Breast epithelium (tissue), 4 donors: ENCODE measurements around the gene ANKS1B. TPM values are rescaled to one million over a fixed set of nuclear protein-coding genes. Genes with fewer than 3 reads are reported as not detected.

ENCODE experiments used
- DNase-seq, 2 donors: peaks; one replicate each; pipeline ENCODE4 v3.0.0-alpha.2; 2019; ENCODE audit warnings: low spot score in 2 of 2
- H3K27ac ChIP-seq, 2 donors: fragments of 200-600 bp; sonication (generic) in 1 of 2; one replicate each; pipeline ENCODE4 v1.5.1; 2016 to 2019; ENCODE audit warnings: mild to moderate bottlenecking in 1 of 2
- H3K27me3 ChIP-seq, 2 donors: fragments of 200-600 bp; sonication (generic) in 1 of 2; one replicate each; pipeline versions ENCODE4 v1.5.1 to v1.6.0; 2017 to 2019; ENCODE audit warnings: control low read depth in 1 of 2, mild to moderate bottlenecking in 1 of 2
- H3K36me3 ChIP-seq: fragments of 200-600 bp; one replicate; pipeline ENCODE4 v1.5.1; 2019
- H3K4me1 ChIP-seq, 2 donors: fragments of 200-600 bp; sonication (generic); one replicate each; pipeline ENCODE4 v1.5.1; 2016 to 2019; ENCODE audit warnings: control low read depth in 1 of 2
- H3K4me3 ChIP-seq, 3 donors: fragments of 200-600 bp; sonication (generic); 1 replicate in 2 of 3; 2 replicates in 1 of 3; pipeline ENCODE4 v1.5.1; 2016 to 2019; ENCODE audit warnings: mild to moderate bottlenecking in 3 of 3, moderate library complexity in 2 of 3
- H3K9me3 ChIP-seq, 2 donors: fragments of 200-600 bp; sonication (generic) in 1 of 2; one replicate each; pipeline ENCODE4 v1.5.1; 2016 to 2019; ENCODE audit warnings: control low read depth in 1 of 2
- POLR2A ChIP-seq: fragments of 450-650 bp; IDR thresholded peaks from one replicate; pipeline ENCODE4 v1.6.1; 2016; ENCODE audit warnings: antibody characterized with exemption, mild to moderate bottlenecking, moderate library complexity
- POLR2AphosphoS5 ChIP-seq, 3 donors: sonication (generic); formaldehyde crosslinking; IDR thresholded peaks; one replicate each; pipeline ENCODE4 v1.6.1; 2017; ENCODE audit warnings: antibody characterized with exemption in 3 of 3
- intact Hi-C: fragments of 100-400 bp; cut with DNase I; formaldehyde crosslinking; loops from one replicate; pipeline ENCODE4 v1.15.1; 2023; ENCODE audit warnings: low total_unique reads
- total RNA-seq, 3 donors: library from RNA; depleted of rRNA; stranded (reverse); fragments of >200 nt; gene quantifications; one replicate each; pipeline ENCODE4 v1.1.0, GENCODE V29; 2016
- TF ChIP-seq, protein P1 (sequence below), 3 donors: fragments of 450-650 bp; IDR thresholded peaks; one replicate each; pipeline ENCODE4 v1.5.1; 2016 to 2017; ENCODE audit warnings: antibody characterized with exemption in 3 of 3, mild to moderate bottlenecking in 3 of 3, moderate library complexity in 3 of 3

Gene ANKS1B
- total RNA-seq, 3 donors from 2014 or later: 16.6 to 115 (median 32.4) TPM

DNA sequence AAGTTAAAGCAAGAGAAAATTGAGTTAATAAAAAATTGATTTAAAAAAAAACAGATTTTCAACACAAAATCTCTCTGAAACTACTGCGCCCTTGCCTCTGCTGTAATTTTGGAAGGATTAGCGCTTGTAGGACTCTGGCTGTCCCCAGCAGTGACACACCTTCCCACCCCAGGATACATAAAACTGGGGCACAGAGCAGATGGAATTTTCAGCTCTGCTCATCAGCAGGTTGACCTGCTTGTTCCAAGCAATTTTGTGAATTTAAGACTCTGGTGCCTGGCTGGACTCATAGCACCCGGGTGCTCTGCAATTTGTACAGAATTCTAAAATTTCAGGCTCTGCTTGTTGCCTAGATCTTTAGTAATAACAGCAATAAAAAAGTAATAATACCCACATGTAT is 595.0 kb downstream of the ANKS1B start:
- H3K27ac ChIP-seq: no peak overlapping the region
- H3K4me3 ChIP-seq: no peak overlapping the region
- TF ChIP-seq POLR2A (no peak), POLR2AphosphoS5 (IDR thresholded peaks at IDR 0.05) (no peak)
- TF ChIP-seq, protein P1, sequence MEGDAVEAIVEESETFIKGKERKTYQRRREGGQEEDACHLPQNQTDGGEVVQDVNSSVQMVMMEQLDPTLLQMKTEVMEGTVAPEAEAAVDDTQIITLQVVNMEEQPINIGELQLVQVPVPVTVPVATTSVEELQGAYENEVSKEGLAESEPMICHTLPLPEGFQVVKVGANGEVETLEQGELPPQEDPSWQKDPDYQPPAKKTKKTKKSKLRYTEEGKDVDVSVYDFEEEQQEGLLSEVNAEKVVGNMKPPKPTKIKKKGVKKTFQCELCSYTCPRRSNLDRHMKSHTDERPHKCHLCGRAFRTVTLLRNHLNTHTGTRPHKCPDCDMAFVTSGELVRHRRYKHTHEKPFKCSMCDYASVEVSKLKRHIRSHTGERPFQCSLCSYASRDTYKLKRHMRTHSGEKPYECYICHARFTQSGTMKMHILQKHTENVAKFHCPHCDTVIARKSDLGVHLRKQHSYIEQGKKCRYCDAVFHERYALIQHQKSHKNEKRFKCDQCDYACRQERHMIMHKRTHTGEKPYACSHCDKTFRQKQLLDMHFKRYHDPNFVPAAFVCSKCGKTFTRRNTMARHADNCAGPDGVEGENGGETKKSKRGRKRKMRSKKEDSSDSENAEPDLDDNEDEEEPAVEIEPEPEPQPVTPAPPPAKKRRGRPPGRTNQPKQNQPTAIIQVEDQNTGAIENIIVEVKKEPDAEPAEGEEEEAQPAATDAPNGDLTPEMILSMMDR (IDR thresholded peaks at IDR 0.05): no peak
- DNase-seq: no peak
- no peaks in the 10 kb centered on the region for H3K9me3 ChIP-seq
- H3K4me1 ChIP-seq: no peaks in the 10 kb centered on the region
- H3K36me3 ChIP-seq: no peaks in the 10 kb centered on the region
- intact Hi-C loops: loop anchor here (1.0 kb wide), 1 partner anchor 25 kb away; no protein-coding TSS in a partner anchor
- H3K27me3 ChIP-seq: no peaks in the 10 kb centered on the region

DNA sequence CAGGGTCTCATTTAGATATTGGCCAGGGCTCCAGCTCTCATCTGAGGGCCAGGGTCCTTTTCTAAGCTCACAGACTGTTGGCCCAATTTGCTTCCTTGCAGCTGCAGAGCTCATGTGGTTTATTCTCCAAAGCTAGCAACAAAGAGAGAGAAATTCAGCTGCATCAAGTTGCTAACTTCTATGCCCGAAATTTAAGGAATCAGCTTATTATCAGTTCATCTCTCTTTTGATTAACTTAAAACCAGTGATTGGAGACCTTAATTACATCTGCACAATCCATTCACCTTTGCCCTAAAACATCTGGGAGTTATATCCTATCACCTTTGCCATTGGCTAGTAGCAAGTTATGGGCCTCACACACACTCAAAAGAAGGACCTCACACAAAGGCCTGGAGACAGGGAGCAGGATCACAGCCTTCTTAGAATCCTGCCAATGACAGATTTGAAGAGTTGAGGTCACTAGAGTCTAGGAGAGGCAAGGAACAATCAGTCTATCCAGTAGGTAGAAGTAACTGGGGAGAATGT is 596.0 kb downstream of the ANKS1B start:
- no peak for DNase-seq
- Histone ChIP-seq H3K4me3 (no peak overlapping the region), H3K27ac (no peak overlapping the region), H3K4me1 (no peaks in the 10 kb centered on the region), H3K36me3 (no peaks in the 10 kb centered on the region), H3K27me3 (no peaks in the 10 kb centered on the region), H3K9me3 (no peaks in the 10 kb centered on the region)
- no peak for TF ChIP-seq POLR2A
- TF ChIP-seq, protein P1 (IDR thresholded peaks at IDR 0.05): no peak
- no peak for TF ChIP-seq POLR2AphosphoS5 (IDR thresholded peaks at IDR 0.05)
- intact Hi-C loops: loop anchor here (1.0 kb wide), 1 partner anchor 24 kb away; no protein-coding TSS in a partner anchor

DNA sequence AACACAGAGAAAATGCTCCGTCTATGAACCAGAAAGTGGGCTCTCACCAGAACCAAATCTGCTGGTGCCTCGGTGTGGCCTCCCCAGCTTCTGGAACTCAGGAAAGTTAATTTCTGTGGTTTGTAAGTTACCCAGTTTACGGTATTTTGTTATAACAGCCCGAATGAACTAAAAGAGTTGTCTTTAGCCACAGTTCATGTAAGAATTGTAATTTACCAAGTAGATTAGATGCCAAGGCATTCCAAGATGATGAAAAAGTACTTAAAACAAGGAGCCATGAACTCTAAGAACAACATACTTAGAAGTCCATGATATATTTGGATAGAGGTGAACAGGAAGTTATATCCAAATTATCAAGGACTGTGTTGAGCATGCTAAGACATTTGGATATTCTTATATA is 597.1 kb downstream of the ANKS1B start:
- no peaks in the 10 kb centered on the region for H3K4me1 ChIP-seq
- H3K9me3 ChIP-seq: no peaks in the 10 kb centered on the region
- DNase-seq: no peak
- no peak for TF ChIP-seq POLR2AphosphoS5 (IDR thresholded peaks at IDR 0.05)
- TF ChIP-seq, protein P1 (IDR thresholded peaks at IDR 0.05): no peak
- TF ChIP-seq POLR2A: no peak
- H3K36me3 ChIP-seq: no peaks in the 10 kb centered on the region
- H3K4me3 ChIP-seq: no peak overlapping the region
- no peak overlapping the region for H3K27ac ChIP-seq
- intact Hi-C loops: no loop called here
- H3K27me3 ChIP-seq: no peaks in the 10 kb centered on the region

DNA sequence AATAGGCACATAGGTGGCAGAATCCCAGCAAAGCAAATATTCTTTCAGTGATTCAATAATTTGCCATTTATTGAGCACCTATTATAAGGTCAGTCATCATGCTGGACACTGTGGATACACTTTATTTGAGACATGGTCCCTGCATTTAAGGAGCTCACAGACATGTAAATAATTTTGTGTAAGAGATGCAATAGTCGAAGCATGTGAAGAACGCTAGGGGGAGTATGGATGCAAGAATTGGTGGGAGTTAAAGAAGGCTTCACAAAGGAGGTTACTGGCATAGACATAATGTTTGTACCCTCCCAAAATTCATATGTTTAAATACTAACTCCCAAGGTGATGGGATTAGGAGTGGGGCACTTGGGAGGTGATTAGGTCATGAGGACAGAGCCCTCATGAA is 597.8 kb downstream of the ANKS1B start:
- Histone ChIP-seq H3K27me3 (no peaks in the 10 kb centered on the region), H3K9me3 (no peaks in the 10 kb centered on the region), H3K4me1 (no peaks in the 10 kb centered on the region), H3K4me3 (no peak overlapping the region), H3K36me3 (no peaks in the 10 kb centered on the region), H3K27ac (no peak overlapping the region)
- DNase-seq: no peak
- intact Hi-C loops: no loop called here
- TF ChIP-seq POLR2A (no peak), POLR2AphosphoS5 (IDR thresholded peaks at IDR 0.05) (no peak)
- TF ChIP-seq, protein P1 (IDR thresholded peaks at IDR 0.05): no peak

GRCh38 chr12:99383258-99383657 is 601.5 kb downstream of the ANKS1B start:
- Histone ChIP-seq H3K9me3 (no peaks in the 10 kb centered on the region), H3K4me1 (no peaks in the 10 kb centered on the region), H3K36me3 (no peaks in the 10 kb centered on the region), H3K27ac (no peak overlapping the region), H3K27me3 (no peaks in the 10 kb centered on the region), H3K4me3 (no peak overlapping the region)
- intact Hi-C loops: no loop called here
- no peak for TF ChIP-seq POLR2AphosphoS5 (IDR thresholded peaks at IDR 0.05)
- TF ChIP-seq, protein P1 (IDR thresholded peaks at IDR 0.05): no peak
- no peak for TF ChIP-seq POLR2A
- no peak for DNase-seq
